SK-N-SH treated with all-trans-retinoic acid at 6 μM for 48 hours (cell line): ENCODE results near the gene L1CAM.

ENCODE experiments used
- ATAC-seq: fragments of 200-7000 bp; cut with Tn5 transposase; 3 replicates; pipeline ENCODE4 v1.9.1; 2020; ENCODE audit warnings: mild to moderate bottlenecking, moderate library complexity
- ARNTL ChIP-seq: fragments of 450-650 bp; formaldehyde crosslinking; IDR thresholded peaks from 2 replicates; pipeline ENCODE4 v1.5.0; 2020; ENCODE audit warnings: low read depth, mild to moderate bottlenecking, moderate library complexity, borderline replicate concordance
- BACH2 ChIP-seq: fragments of 250-450 bp; sonication (Bioruptor Pico); IDR thresholded peaks from 2 replicates; pipeline ENCODE4 v1.9.0; 2021; ENCODE audit warnings: mild to moderate bottlenecking, borderline replicate concordance
- CSRNP3 ChIP-seq: fragments of 250-450 bp; sonication (Bioruptor Pico); IDR thresholded peaks from 2 replicates; pipeline ENCODE4 v1.5.1; 2021; ENCODE audit warnings: mild to moderate bottlenecking, moderate library complexity
- ESRRG ChIP-seq: fragments of 250-450 bp; sonication (Bioruptor Pico); IDR thresholded peaks from 2 replicates; pipeline ENCODE4 v1.6.1; 2021; ENCODE audit warnings: mild to moderate bottlenecking
- ISL1 ChIP-seq: fragments of 250-450 bp; sonication (Bioruptor Pico); IDR thresholded peaks from 2 replicates; pipeline ENCODE4 v2.1.2; 2022; ENCODE audit warnings: mild to moderate bottlenecking, moderate library complexity
- POU6F1 ChIP-seq: fragments of 250-450 bp; sonication (Bioruptor Pico); IDR thresholded peaks from 2 replicates; pipeline ENCODE4 v1.8.0; 2021; ENCODE audit warnings: low read depth, mild to moderate bottlenecking, moderate library complexity, borderline replicate concordance
- PPARA ChIP-seq: fragments of 250-450 bp; sonication (Bioruptor Pico); IDR thresholded peaks from 2 replicates; pipeline ENCODE4 v1.5.0; 2020; ENCODE audit warnings: mild to moderate bottlenecking, borderline replicate concordance
- RARB ChIP-seq: fragments of 250-450 bp; sonication (Bioruptor Pico); IDR thresholded peaks from 2 replicates; pipeline ENCODE4 v1.8.0; 2021; ENCODE audit warnings: mild to moderate bottlenecking, moderate library complexity
- SNAI2 ChIP-seq: fragments of 250-450 bp; sonication (Bioruptor Pico); IDR thresholded peaks from 2 replicates; pipeline ENCODE4 v1.5.0; 2020; ENCODE audit warnings: mild to moderate bottlenecking, moderate library complexity
- TCF4 ChIP-seq: fragments of 250-450 bp; sonication (Bioruptor Pico); IDR thresholded peaks from 2 replicates; pipeline ENCODE4 v1.8.0; 2021; ENCODE audit warnings: mild to moderate bottlenecking, moderate library complexity, borderline replicate concordance
- TOX ChIP-seq: fragments of 250-450 bp; sonication (Bioruptor Pico); IDR thresholded peaks from 2 replicates; pipeline ENCODE4 v1.8.0; 2021; ENCODE audit warnings: mild to moderate bottlenecking, moderate library complexity, borderline replicate concordance
- TSHZ2 ChIP-seq: fragments of 250-450 bp; sonication (Bioruptor Pico); IDR thresholded peaks from 2 replicates; pipeline ENCODE4 v1.5.0; 2020; ENCODE audit warnings: mild to moderate bottlenecking, moderate library complexity
- ZFP3 ChIP-seq: fragments of 250-450 bp; sonication (Bioruptor Pico); IDR thresholded peaks from 2 replicates; pipeline ENCODE4 v1.5.0; 2020; ENCODE audit warnings: mild to moderate bottlenecking, moderate library complexity
- ZFP30 ChIP-seq: fragments of 450-650 bp; formaldehyde crosslinking; IDR thresholded peaks from 2 replicates; pipeline ENCODE4 v1.5.0; 2022; ENCODE audit warnings: mild to moderate bottlenecking, moderate library complexity
- ZNF565 ChIP-seq: fragments of 450-650 bp; formaldehyde crosslinking; conservative IDR thresholded peaks from 2 replicates; pipeline ENCODE4 v1.5.0; 2020; ENCODE audit warnings: low read depth, mild to moderate bottlenecking, moderate library complexity
- ZNF8 ChIP-seq: fragments of 450-650 bp; formaldehyde crosslinking; IDR thresholded peaks from 2 replicates; pipeline ENCODE4 v1.5.0; 2020; ENCODE audit warnings: mild to moderate bottlenecking, moderate library complexity

The L1CAM gene

GRCh38 chrX:153831429-153832150, 54.4 kb downstream of the L1CAM start:
- no peak for ATAC-seq
- no peak for TF ChIP-seq TCF4
- TF ChIP-seq, all 23 proteins: peak for 0

GRCh38 chrX:153830640-153831428, 55.1 kb downstream of the L1CAM start:
- no peak for ATAC-seq
- TF ChIP-seq ZNF8 (CRISPR knock-in tag) (no peak), ZFP30 (CRISPR knock-in tag) (no peak), PPARA (CRISPR knock-in tag) (no peak), BACH2 (CRISPR knock-in tag) (no peak), TSHZ2 (CRISPR knock-in tag) (no peak), TCF4 (no peak), ZFP3 (no peak), ISL1 (no peak), ESRRG (CRISPR knock-in tag) (no peak), POU6F1 (CRISPR knock-in tag) (no peak), RARB (CRISPR knock-in tag) (no peak)

DNA sequence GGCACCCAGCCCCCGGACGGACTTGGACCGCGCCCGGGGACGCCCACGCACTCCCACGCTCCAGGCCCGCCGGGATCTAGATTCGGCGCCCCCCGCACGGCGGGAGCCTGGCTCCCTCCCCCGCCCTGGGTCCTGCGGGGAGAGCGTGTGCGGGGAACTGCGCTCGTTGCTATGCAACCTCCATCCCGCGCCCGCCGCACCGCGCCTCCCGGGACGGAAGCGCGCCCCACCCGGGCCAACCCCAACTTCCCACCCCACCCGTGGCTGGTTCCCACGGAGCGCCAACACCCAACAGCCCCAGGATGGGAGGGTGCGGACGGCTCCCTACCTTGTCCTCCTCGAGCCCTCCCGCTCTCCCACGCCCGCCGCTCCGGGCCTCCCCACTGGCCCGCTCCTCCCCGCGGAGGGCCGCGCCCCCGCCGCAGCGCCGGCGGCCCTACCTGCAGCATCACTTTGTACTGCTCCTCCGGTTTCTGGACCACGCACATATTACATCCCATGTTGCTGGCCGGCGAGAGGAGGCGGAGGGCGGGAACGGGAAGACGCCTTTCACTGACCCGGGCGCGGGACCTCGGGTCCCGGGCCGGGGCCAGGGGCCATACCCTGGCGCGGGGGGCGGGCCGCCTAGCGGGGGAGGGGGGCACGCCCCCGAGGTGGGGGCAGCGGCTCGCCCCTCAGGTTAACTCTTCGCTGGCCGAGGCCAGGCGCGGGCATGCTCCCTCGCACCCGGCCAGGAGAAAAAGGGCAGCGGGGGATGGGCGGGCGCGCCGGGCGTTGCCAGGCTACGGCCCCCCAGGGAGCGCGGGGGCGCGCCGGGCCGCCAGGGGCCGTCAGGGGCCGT, 56.0 kb downstream of the L1CAM start, which contains the start of gene PDZD4:
Gene PDZD4 (minus strand): TSS at position 746 of the 841 bp plus-strand sequence. CDS start 246 bp downstream, at position 500.
- no peak for TF ChIP-seq ARNTL (CRISPR knock-in tag)
- TF ChIP-seq ESRRG (CRISPR knock-in tag) = no peak
- TF ChIP-seq ZFP30 (CRISPR knock-in tag) = no peak
- TF ChIP-seq TCF4 = no peak
- TF ChIP-seq ZNF565 (CRISPR knock-in tag) = no peak
- no peak for TF ChIP-seq SNAI2
- TF ChIP-seq ZNF8 (CRISPR knock-in tag) = no peak
- no peak for TF ChIP-seq CSRNP3 (CRISPR knock-in tag)
- no peak for TF ChIP-seq ISL1
- peak; percentile 32 for ATAC-seq

GRCh38 chrX:153829549-153829798, 56.5 kb downstream of the L1CAM start:
- peak; percentile 11; the same call in 2 of the 3 replicates for ATAC-seq
- TF ChIP-seq ZFP3 = no peak
- TF ChIP-seq CSRNP3 (CRISPR knock-in tag) = no peak
- no peak for TF ChIP-seq TOX (CRISPR knock-in tag)
- no peak for TF ChIP-seq BACH2 (CRISPR knock-in tag)
- TF ChIP-seq POU6F1 (CRISPR knock-in tag) = no peak
- no peak for TF ChIP-seq ISL1
